PC-3 (cell line): ENCODE measurements around the gene UGT1A4. TPM values are rescaled to one million over a fixed set of nuclear protein-coding genes. Genes with fewer than 3 reads are reported as not detected.

Experiments
- ATAC-seq: fragments of 200-7000 bp; cut with Tn5 transposase; 2 replicates; pipeline ENCODE4 v1.9.1; 2020; ENCODE audit warnings: mild to moderate bottlenecking, moderate library complexity
- BruUV-seq: library from RNA; stranded (reverse); fragments of 400-500 nt; replicated peaks from 2 replicates; lab custom pipeline; 2021; lab: Mats Ljungman, UMichigan
- CTCF ChIA-PET: fragments of 300-600 bp; sonication (Branson Sonifier 250); formaldehyde crosslinking; loops from one replicate; lab custom pipeline; 2022; ENCODE audit warnings: antibody characterized with exemption; lab: Charles Lee
- POLR2A ChIA-PET: fragments of 300-600 bp; sonication (Branson Sonifier 250); formaldehyde crosslinking; loops from one replicate; lab custom pipeline; 2022; ENCODE audit warnings: antibody characterized with exemption; ENCODE audit not compliant: unreplicated experiment; lab: Charles Lee
- DNase-seq: peaks from one replicate; pipeline ENCODE4 v3.0.0-alpha.2; 2015
- H2AFZ ChIP-seq: fragments of 300-600 bp; sonication (generic); 2 replicates; pipeline ENCODE4 v1.6.0; 2016; ENCODE audit warnings: antibody characterized with exemption, low read length
- H3F3A ChIP-seq: fragments of 300-600 bp; sonication (generic); one replicate; pipeline ENCODE4 v1.6.0; 2017; ENCODE audit warnings: antibody characterized with exemption, low read length, control low read depth, mild to moderate bottlenecking; ENCODE audit not compliant: unreplicated experiment
- H3K27ac ChIP-seq: fragments of 300-600 bp; sonication (generic); 2 replicates; pipeline ENCODE4 v1.5.1; 2016; ENCODE audit warnings: mild to moderate bottlenecking, low read length
- H3K27me3 ChIP-seq: fragments of 300-600 bp; sonication (generic); 2 replicates; pipeline ENCODE4 v1.6.1; 2016; ENCODE audit warnings: low read length, mixed read lengths
- H3K36me3 ChIP-seq: fragments of 300-600 bp; sonication (generic); 2 replicates; pipeline ENCODE4 v1.6.1; 2016; ENCODE audit warnings: low read depth, mixed run types, low read length, mixed read lengths
- H3K4me1 ChIP-seq: fragments of 300-600 bp; sonication (generic); 2 replicates; pipeline ENCODE4 v1.5.1; 2016; ENCODE audit warnings: low read length; ENCODE audit not compliant: insufficient read depth
- H3K4me2 ChIP-seq: fragments of 300-600 bp; sonication (generic); 2 replicates; pipeline ENCODE4 v1.6.0; 2016; ENCODE audit warnings: low read length
- H3K4me3 ChIP-seq: fragments of 300-600 bp; sonication (generic); 2 replicates; pipeline ENCODE4 v1.5.1; 2016; ENCODE audit warnings: mild to moderate bottlenecking, low read length, mixed read lengths
- H3K79me2 ChIP-seq: fragments of 300-600 bp; sonication (generic); 2 replicates; pipeline ENCODE4 v1.6.1; 2017; ENCODE audit warnings: low read length, mixed read lengths
- H3K9ac ChIP-seq: fragments of 300-600 bp; sonication (generic); 2 replicates; pipeline ENCODE4 v1.6.0; 2016; ENCODE audit warnings: mild to moderate bottlenecking, low read length
- H3K9me2 ChIP-seq: fragments of 300-600 bp; sonication (generic); replicated peaks from 2 replicates; pipeline ENCODE4 v1.6.1; 2016; ENCODE audit warnings: mixed run types, low read length, mixed read lengths
- H3K9me3 ChIP-seq: fragments of 300-600 bp; sonication (generic); 2 replicates; pipeline ENCODE4 v1.6.1; 2016; ENCODE audit warnings: low read length, mixed read lengths
- H4K20me1 ChIP-seq: fragments of 300-600 bp; sonication (generic); 2 replicates; pipeline ENCODE4 v1.6.1; 2016; ENCODE audit warnings: low read length, mixed read lengths
- CTCF ChIP-seq: fragments of 300-600 bp; sonication (generic); conservative IDR thresholded peaks from 2 replicates; pipeline ENCODE4 v1.5.1; 2017; ENCODE audit warnings: antibody characterized with exemption, low read depth, mild to moderate bottlenecking, low read length
- EZH2 ChIP-seq: fragments of 300-600 bp; sonication (generic); IDR thresholded peaks from one replicate; pipeline ENCODE4 v1.6.1; 2017; ENCODE audit warnings: antibody characterized with exemption, mild to moderate bottlenecking, low read length; ENCODE audit not compliant: unreplicated experiment
- EZH2phosphoT487 ChIP-seq: fragments of 300-600 bp; sonication (generic); IDR thresholded peaks from 2 replicates; pipeline ENCODE4 v1.6.1; 2018; ENCODE audit warnings: mild to moderate bottlenecking, antibody characterized with exemption, low read length, borderline replicate concordance
- intact Hi-C: fragments of 100-400 bp; cut with micrococcal nuclease; formaldehyde crosslinking; loops from 2 replicates; pipeline ENCODE4 v1.9.0; 2023
- total RNA-seq: library from RNA; depleted of rRNA; stranded (reverse); fragments of >200 nt; gene quantifications from 2 replicates; pipeline ENCODE4 v1.2.3, GENCODE V29; 2014

The UGT1A4 gene
- total RNA-seq, 1 experiment from 2014 or later: not detected

- no peaks in the 10 kb centered on the region for H4K20me1 ChIP-seq
- intact Hi-C loops: no loop called here
- H3K4me2 ChIP-seq: no peak overlapping the region
- no peak overlapping the region for H3K9ac ChIP-seq
- no peaks in the 10 kb centered on the region for H3K4me1 ChIP-seq
- no peaks in the 10 kb centered on the region for H3K9me2 ChIP-seq
- no peaks in the 10 kb centered on the region for H3K9me3 ChIP-seq
- no peaks in the 10 kb centered on the region for H3F3A ChIP-seq
- H3K36me3 ChIP-seq: no peaks in the 10 kb centered on the region
- H3K27ac ChIP-seq: no peak overlapping the region
- CTCF ChIA-PET: no interaction called here
- ATAC-seq (no peak), DNase-seq (no peak)
- H3K27me3 ChIP-seq: no peaks in the 10 kb centered on the region
- no peaks in the 10 kb centered on the region for H3K79me2 ChIP-seq
- POLR2A ChIA-PET: no interaction called here
- TF ChIP-seq EZH2phosphoT487 (no peak), CTCF (no peak), EZH2 (no peak)
- H2AFZ ChIP-seq: no peak overlapping the region
- no TSS peak for BruUV-seq
- no peak overlapping the region for H3K4me3 ChIP-seq
These were observed 93.2 kb downstream of the UGT1A4 start for GRCh38 chr2:233811732-233812131.

- no TSS peak for BruUV-seq
- no peak overlapping the region for H3K9ac ChIP-seq
- no peaks in the 10 kb centered on the region for H4K20me1 ChIP-seq
- ATAC-seq (no peak), DNase-seq (no peak)
- no peaks in the 10 kb centered on the region for H3K9me2 ChIP-seq
- no peaks in the 10 kb centered on the region for H3K4me1 ChIP-seq
- no peak overlapping the region for H3K4me2 ChIP-seq
- H3F3A ChIP-seq: no peaks in the 10 kb centered on the region
- ChIA-PET CTCF (no interaction called here), POLR2A (no interaction called here)
- H2AFZ ChIP-seq: no peak overlapping the region
- H3K9me3 ChIP-seq: no peaks in the 10 kb centered on the region
- H3K79me2 ChIP-seq: no peaks in the 10 kb centered on the region
- no peak overlapping the region for H3K27ac ChIP-seq
- no peak for TF ChIP-seq EZH2
- TF ChIP-seq EZH2phosphoT487: no peak
- TF ChIP-seq CTCF: no peak
- intact Hi-C loops: loop anchor here (2.0 kb wide), 1 partner anchor 55 kb away; no protein-coding TSS in a partner anchor
- H3K4me3 ChIP-seq: no peak overlapping the region
- H3K36me3 ChIP-seq: no peaks in the 10 kb centered on the region
- H3K27me3 ChIP-seq: no peaks in the 10 kb centered on the region
These were observed 94.9 kb downstream of the UGT1A4 start for GRCh38 chr2:233813236-233814055.
